ENCODE measurements around the gene ITGAL.

GRCh38 chr16:30470632-30470995 lies 1.9 kb upstream of the ITGAL start:
- TF ChIP-seq EZH2 (IDR thresholded peaks at IDR 0.05) (no peak), POLR2AphosphoS5 (IDR thresholded peaks at IDR 0.05; ENCODE audit: borderline replicate concordance, low read depth, low read length) (no peak)
